GM23338 (cell line): ENCODE results near the gene DUSP7.

Source experiments
- CTCF ChIP-seq, 2 experiments: fragments of 200-600 bp in 1 of 2; sonication (generic) in 1 of 2; conservative IDR thresholded peaks; 2 replicates each; pipeline versions ENCODE4 v1.5.1 to v1.6.1; 2016 to 2017; ENCODE audit warnings: antibody characterized with exemption in 2 of 2, low read depth in 2 of 2, mild to moderate bottlenecking in 2 of 2, moderate library complexity in 1 of 2
- EZH2 ChIP-seq: fragments of 200-600 bp; sonication (generic); IDR thresholded peaks from one replicate; pipeline ENCODE4 v1.8.0; 2017; ENCODE audit warnings: antibody characterized with exemption, mild to moderate bottlenecking, low read depth; ENCODE audit not compliant: unreplicated experiment
- EZH2phosphoT487 ChIP-seq: fragments of 200-600 bp; sonication (generic); IDR thresholded peaks from one replicate; pipeline ENCODE4 v1.8.1; 2018; ENCODE audit warnings: antibody characterized with exemption; ENCODE audit not compliant: unreplicated experiment
- JUNB ChIP-seq: IDR thresholded peaks from one replicate; pipeline ENCODE4 v1.6.1; 2016; ENCODE audit warnings: antibody characterized with exemption; ENCODE audit not compliant: unreplicated experiment

GRCh38 chr3:52092271-52092660, 35.9 kb upstream of the DUSP7 start:
- TF ChIP-seq CTCF (conservative IDR thresholded peaks at IDR 0.05; ENCODE audit: low read depth in 2 of 2) (no peak), JUNB (no peak), EZH2phosphoT487 (no peak), EZH2 (no peak)
